GM11168 (cell line): Measurements from ENCODE around the gene NBPF19.
"Not testable (repeated sequence)": the region's sequence is repeated elsewhere in the genome, so short reads cannot be mapped to it uniquely, and the experiment has no call there.

Experiments used
- in situ Hi-C: fragments of 300-500 bp; cut with MboI; formaldehyde crosslinking; loops from one replicate; pipeline ENCODE4 v1.12.0; 2022; ENCODE audit warnings: low sequenced_read_pairs; ENCODE audit not compliant: unreplicated experiment

Gene NBPF19

GRCh38 chr1:149474745-149475144 is at the start of gene NBPF19:
Gene NBPF19 (plus strand): TSS chr1:149475045. CDS start chr1:149475933, 888 bp downstream.
- in situ Hi-C loops, result not testable (repeated sequence)

- in situ Hi-C loops, result not testable (repeated sequence)
Measured at GRCh38 chr1:149428317-149428716, 46.5 kb upstream of the NBPF19 start.

DNA sequence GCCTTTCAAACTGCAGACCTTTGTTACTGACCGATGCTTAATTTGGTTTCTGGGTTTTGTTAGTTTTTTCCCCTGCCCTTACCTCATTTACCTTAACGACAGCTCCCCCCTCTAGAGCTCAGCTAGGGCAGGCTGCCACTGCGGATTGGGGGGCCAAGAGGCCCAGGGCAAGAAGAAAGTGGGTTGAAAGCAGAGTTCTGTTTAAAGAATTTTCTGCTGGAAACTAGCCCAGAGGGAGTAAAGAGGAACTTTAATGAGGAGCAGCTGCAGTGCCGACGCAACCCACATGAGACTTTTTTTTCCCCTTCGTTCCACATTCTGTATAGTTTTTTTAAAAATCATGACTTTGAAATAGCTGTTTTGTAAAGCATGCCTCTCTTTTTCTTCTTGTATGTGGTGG is 29.4 kb upstream of the NBPF19 start:
- in situ Hi-C loops, result not testable (repeated sequence)

GRCh38 chr1:149452196-149452595 is 22.6 kb upstream of the NBPF19 start:
- in situ Hi-C loops, result not testable (repeated sequence)

GRCh38 chr1:149452652-149453051 is 22.2 kb upstream of the NBPF19 start:
- in situ Hi-C loops, result not testable (repeated sequence)

DNA sequence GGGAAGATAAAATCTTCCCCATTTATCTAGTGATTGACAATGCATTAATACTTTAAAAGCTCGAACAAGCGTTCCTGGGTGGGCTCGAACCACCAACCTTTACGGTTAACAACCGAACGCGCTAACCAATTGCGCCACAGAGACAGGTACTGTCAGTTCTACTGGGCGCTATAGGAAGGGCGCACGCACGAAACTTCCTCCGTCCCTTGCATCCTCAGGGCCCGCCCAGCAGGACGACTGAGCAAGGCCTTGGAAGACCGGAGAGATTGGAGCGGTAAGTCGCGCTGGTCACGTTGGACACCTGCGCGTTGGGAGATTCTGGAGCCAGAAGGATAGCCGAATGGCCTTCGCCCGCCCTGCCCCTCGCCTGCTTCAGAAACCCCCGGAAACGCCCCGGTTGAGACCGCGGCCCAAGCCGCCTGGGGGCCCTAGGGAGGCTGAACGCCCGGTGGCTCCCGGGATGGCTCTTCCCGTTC is 83.5 kb downstream of the NBPF19 start:
- in situ Hi-C loops, result not testable (repeated sequence)

GRCh38 chr1:149561806-149562205 is 87.0 kb downstream of the NBPF19 start:
- in situ Hi-C loops, result not testable (repeated sequence)

DNA sequence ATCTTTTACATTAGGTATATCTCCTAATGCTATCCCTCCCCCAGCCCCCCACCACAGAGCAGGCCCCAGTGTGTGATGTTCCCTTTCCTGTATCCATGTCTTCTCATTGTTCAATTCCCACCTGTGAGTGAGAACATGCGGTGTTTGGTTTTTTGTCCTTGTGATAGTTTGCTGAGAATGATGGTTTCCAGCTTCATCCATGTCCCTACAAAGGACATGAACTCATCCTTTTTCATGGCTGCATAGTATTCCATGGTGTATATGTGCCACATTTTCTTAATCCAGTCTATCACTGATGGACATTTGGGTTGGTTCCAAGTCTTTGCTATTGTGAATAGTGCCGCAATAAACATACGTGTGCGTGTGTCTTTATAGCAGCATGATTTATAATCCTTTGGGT is 90.6 kb downstream of the NBPF19 start:
- in situ Hi-C loops, result not testable (repeated sequence)

- in situ Hi-C loops, result not testable (repeated sequence)
Measured at GRCh38 chr1:149572763-149573162, 97.9 kb downstream of the NBPF19 start.

- in situ Hi-C loops, result not testable (repeated sequence)
Measured at GRCh38 chr1:149585592-149585991, 110.7 kb downstream of the NBPF19 start.
